D341Med (cell line): ENCODE data around the gene LIPA.

Experiments
- DNase-seq: peaks from one replicate; pipeline ENCODE4 v3.0.0; 2012; ENCODE audit warnings: low spot score

Gene LIPA

GRCh38 chr10:89240519-89240918 lies 11.1 kb downstream of the LIPA start:
- DNase-seq: no peak

GRCh38 chr10:89238956-89239644 lies 12.5 kb downstream of the LIPA start:
- DNase-seq: no peak

GRCh38 chr10:89237849-89238248 lies 13.7 kb downstream of the LIPA start:
- DNase-seq: no peak

- no peak for DNase-seq
Observed at GRCh38 chr10:89236226-89236797, 15.3 kb downstream of the LIPA start.

GRCh38 chr10:89235073-89235798 lies 16.3 kb downstream of the LIPA start:
- DNase-seq: no peak

- no peak for DNase-seq
Observed at GRCh38 chr10:89233033-89233432, 18.5 kb downstream of the LIPA start.

- no peak for DNase-seq
Observed at GRCh38 chr10:89228962-89229361, 22.6 kb downstream of the LIPA start.

- no peak for DNase-seq
Observed at GRCh38 chr10:89228146-89228545, 23.4 kb downstream of the LIPA start.

- no peak for DNase-seq
Observed at GRCh38 chr10:89226891-89227290, 24.7 kb downstream of the LIPA start.

- DNase-seq: no peak
Observed at GRCh38 chr10:89224739-89225443, 26.7 kb downstream of the LIPA start.

GRCh38 chr10:89221919-89222318 lies 29.7 kb downstream of the LIPA start:
- no peak for DNase-seq

GRCh38 chr10:89219513-89220218 lies 31.9 kb downstream of the LIPA start:
- no peak for DNase-seq

- DNase-seq: no peak
Observed at GRCh38 chr10:89217057-89217990, 34.3 kb downstream of the LIPA start.

GRCh38 chr10:89216056-89216455 lies 35.5 kb downstream of the LIPA start:
- no peak for DNase-seq

- no peak for DNase-seq
Observed at GRCh38 chr10:89215511-89215910, 36.1 kb downstream of the LIPA start.

GRCh38 chr10:89214566-89215165 lies 36.9 kb downstream of the LIPA start:
- no peak for DNase-seq

GRCh38 chr10:89213191-89213808 lies 38.3 kb downstream of the LIPA start:
- DNase-seq: peak; percentile 29

- DNase-seq: no peak
Observed at GRCh38 chr10:89210794-89211425, 40.7 kb downstream of the LIPA start.

- no peak for DNase-seq
Observed at GRCh38 chr10:89209718-89210117, 41.9 kb downstream of the LIPA start.
